ENCODE measurements around the gene BICC1.
A peak's percentile ranks its signal among the peaks of the same experiment; 100 is the strongest.

Gene BICC1

GRCh38 chr10:58734664-58735063, 222.0 kb downstream of the BICC1 start:
- DNase-seq, result no peak
- Histone ChIP-seq H3K9me3 (no peaks in the 10 kb centered on the region), H3K36me3 (no peaks in the 10 kb centered on the region), H3K27me3 (no peaks in the 10 kb centered on the region), H3K4me3 (ENCODE audit: low read depth, low read length) (no peak overlapping the region), H3K4me1 (peaks cover 6% of the 10 kb centered on the region; the same call in 1 of the 2 replicates)
- no peak for TF ChIP-seq CTCF (IDR thresholded peaks at IDR 0.05; ENCODE audit: low read depth, low read length)

GRCh38 chr10:58735087-58735486, 222.4 kb downstream of the BICC1 start:
- no peak for TF ChIP-seq CTCF (IDR thresholded peaks at IDR 0.05; ENCODE audit: low read depth, low read length)
- no peak for DNase-seq
- no peaks in the 10 kb centered on the region for H3K36me3 ChIP-seq
- no peak overlapping the region for H3K4me3 ChIP-seq (ENCODE audit: low read depth, low read length)
- H3K4me1 ChIP-seq, result peaks cover 6% of the 10 kb centered on the region; the same call in 1 of the 2 replicates
- no peaks in the 10 kb centered on the region for H3K9me3 ChIP-seq
- H3K27me3 ChIP-seq, result no peaks in the 10 kb centered on the region

- Histone ChIP-seq H3K4me1 (no peaks in the 10 kb centered on the region; the same call in 1 of the 2 replicates), H3K27me3 (no peaks in the 10 kb centered on the region), H3K9me3 (0 out of 2 replicates have a peak, but pooled peaks cover 3% of the 10 kb centered on the region), H3K36me3 (no peaks in the 10 kb centered on the region), H3K4me3 (ENCODE audit: low read depth, low read length) (no peak overlapping the region)
- TF ChIP-seq CTCF (IDR thresholded peaks at IDR 0.05; ENCODE audit: low read depth, low read length), result no peak
- no peak for DNase-seq
Observed at GRCh38 chr10:58740620-58741369, 228.1 kb downstream of the BICC1 start.

GRCh38 chr10:58741673-58742072, 229.0 kb downstream of the BICC1 start:
- H3K27me3 ChIP-seq, result no peaks in the 10 kb centered on the region
- H3K4me3 ChIP-seq (ENCODE audit: low read depth, low read length), result no peak overlapping the region
- no peak for TF ChIP-seq CTCF (IDR thresholded peaks at IDR 0.05; ENCODE audit: low read depth, low read length)
- 0 out of 2 replicates have a peak, but pooled peaks cover 3% of the 10 kb centered on the region for H3K9me3 ChIP-seq
- no peak for DNase-seq
- no peaks in the 10 kb centered on the region for H3K36me3 ChIP-seq
- H3K4me1 ChIP-seq, result no peaks in the 10 kb centered on the region; the same call in 1 of the 2 replicates

- Histone ChIP-seq H3K27me3 (no peaks in the 10 kb centered on the region), H3K4me3 (ENCODE audit: low read depth, low read length) (no peak overlapping the region), H3K9me3 (0 out of 2 replicates have a peak, but pooled peaks cover 3% of the 10 kb centered on the region), H3K4me1 (no peaks in the 10 kb centered on the region; the same call in 1 of the 2 replicates), H3K36me3 (no peaks in the 10 kb centered on the region)
- no peak for DNase-seq
- no peak for TF ChIP-seq CTCF (IDR thresholded peaks at IDR 0.05; ENCODE audit: low read depth, low read length)
Observed at GRCh38 chr10:58742141-58742540, 229.5 kb downstream of the BICC1 start.

GRCh38 chr10:58743466-58744115, 230.9 kb downstream of the BICC1 start:
- H3K27me3 ChIP-seq, result no peaks in the 10 kb centered on the region
- no peaks in the 10 kb centered on the region; the same call in 1 of the 2 replicates for H3K4me1 ChIP-seq
- no peaks in the 10 kb centered on the region for H3K36me3 ChIP-seq
- no peak for TF ChIP-seq CTCF (IDR thresholded peaks at IDR 0.05; ENCODE audit: low read depth, low read length)
- DNase-seq, result peak; percentile 40
- H3K4me3 ChIP-seq (ENCODE audit: low read depth, low read length), result no peak overlapping the region
- H3K9me3 ChIP-seq, result 0 out of 2 replicates have a peak, but pooled peaks cover 3% of the 10 kb centered on the region
